ENCODE results near the gene NOCT.
A peak's percentile ranks its signal among the peaks of the same experiment; 100 is the strongest.
"Not testable (repeated sequence)": the region's sequence is repeated elsewhere in the genome, so short reads cannot be mapped to it uniquely, and the experiment has no call there.

Gene NOCT

DNA sequence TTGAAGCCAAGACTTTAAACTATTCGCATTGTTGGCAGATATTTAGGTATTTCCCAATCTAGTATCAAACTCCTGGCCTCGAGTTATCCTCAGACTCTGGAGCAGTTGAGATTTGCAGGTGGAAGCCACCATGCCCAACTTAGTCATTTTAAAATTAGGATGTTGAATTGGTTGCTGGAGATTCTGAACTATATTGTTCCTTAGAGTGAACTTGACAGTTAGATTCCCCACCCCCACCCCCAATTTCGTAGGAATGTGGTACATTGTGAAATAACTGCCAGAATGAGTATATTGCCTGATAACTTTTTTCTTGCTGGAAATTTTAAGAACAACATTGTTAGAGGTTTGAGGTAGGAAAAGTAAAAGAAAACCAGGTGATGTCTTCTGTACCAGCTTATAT, 2.3 kb downstream of the NOCT start:
- peak overlapping the region; percentile 94 for H3K27ac ChIP-seq
- DNase-seq (ENCODE audit: low spot score): no peak
- TF ChIP-seq CTCF (conservative IDR thresholded peaks at IDR 0.05; ENCODE audit: low read depth): no peak
- ChIA-PET POLR2A (ENCODE audit: low non-redundant PET) (no interaction called here), CTCF (interaction anchor here (0.5 to 0.6 kb wide), 2 partner anchors 794 to 1333 kb away, joined by 3 read pairs; no protein-coding TSS in a partner anchor)

DNA sequence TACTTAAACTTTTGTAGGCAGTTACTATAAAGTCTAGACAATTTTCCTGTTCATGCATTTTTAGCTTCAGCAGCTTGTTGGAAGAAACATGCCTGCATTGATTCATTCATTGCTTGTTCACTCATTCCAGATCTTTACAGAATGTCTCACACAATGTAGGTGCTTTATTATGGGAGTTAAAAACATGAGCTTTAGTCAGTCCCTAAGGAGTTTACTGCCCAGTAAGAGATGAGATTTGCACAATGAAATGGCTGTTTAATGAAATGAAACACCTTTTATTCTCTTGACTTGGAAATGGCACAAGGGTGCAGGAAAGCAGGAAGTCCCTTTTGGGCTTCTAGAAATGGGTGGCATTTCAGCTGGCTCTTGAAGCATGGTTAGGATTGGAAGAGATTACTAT, 2.9 kb downstream of the NOCT start:
- H3K27ac ChIP-seq: no peak overlapping the region
- CTCF ChIA-PET: interaction anchor here (0.5 kb wide), 1 partner anchor 1333 kb away, joined by 3 read pairs; no protein-coding TSS in a partner anchor
- DNase-seq (ENCODE audit: low spot score): no peak
- POLR2A ChIA-PET (ENCODE audit: low non-redundant PET): no interaction called here
- TF ChIP-seq CTCF (conservative IDR thresholded peaks at IDR 0.05; ENCODE audit: low read depth): no peak

GRCh38 chr4:139018971-139019758, 3.6 kb downstream of the NOCT start:
- H3K27ac ChIP-seq: peak overlapping the region; percentile 44
- DNase-seq (ENCODE audit: low spot score): no peak
- POLR2A ChIA-PET (ENCODE audit: low non-redundant PET): no interaction called here
- CTCF ChIA-PET: no interaction called here
- no peak for TF ChIP-seq CTCF (conservative IDR thresholded peaks at IDR 0.05; ENCODE audit: low read depth)

DNA sequence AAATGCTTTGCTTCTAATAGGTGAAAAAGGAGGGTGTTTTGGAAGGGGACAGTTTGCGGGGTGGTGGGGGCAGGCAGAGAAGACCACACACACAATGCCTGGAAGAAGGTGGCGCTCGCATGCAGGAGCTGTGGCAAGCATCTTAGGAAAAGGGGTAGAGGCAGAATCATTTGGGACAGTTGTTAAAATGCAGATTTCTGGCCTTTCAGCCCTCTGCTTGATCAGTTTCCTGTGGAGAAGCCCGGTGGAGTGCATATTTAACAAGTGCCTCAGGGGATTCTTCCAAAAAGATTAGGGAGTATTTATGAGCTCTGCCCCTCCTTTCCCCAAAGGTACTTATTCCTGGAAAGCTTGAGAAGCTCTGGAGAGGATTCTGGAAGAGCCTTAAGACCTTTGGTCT, 4.8 kb downstream of the NOCT start:
- no peak for TF ChIP-seq CTCF (conservative IDR thresholded peaks at IDR 0.05; ENCODE audit: low read depth)
- H3K27ac ChIP-seq: peak overlapping the region; percentile 25; the same call in 1 of the 2 replicates
- CTCF ChIA-PET: interaction anchor here (2.8 kb wide), 1 partner anchor 10 kb away, joined by 13 read pairs; no protein-coding TSS in a partner anchor
- POLR2A ChIA-PET (ENCODE audit: low non-redundant PET): no interaction called here
- no peak for DNase-seq (ENCODE audit: low spot score)

DNA sequence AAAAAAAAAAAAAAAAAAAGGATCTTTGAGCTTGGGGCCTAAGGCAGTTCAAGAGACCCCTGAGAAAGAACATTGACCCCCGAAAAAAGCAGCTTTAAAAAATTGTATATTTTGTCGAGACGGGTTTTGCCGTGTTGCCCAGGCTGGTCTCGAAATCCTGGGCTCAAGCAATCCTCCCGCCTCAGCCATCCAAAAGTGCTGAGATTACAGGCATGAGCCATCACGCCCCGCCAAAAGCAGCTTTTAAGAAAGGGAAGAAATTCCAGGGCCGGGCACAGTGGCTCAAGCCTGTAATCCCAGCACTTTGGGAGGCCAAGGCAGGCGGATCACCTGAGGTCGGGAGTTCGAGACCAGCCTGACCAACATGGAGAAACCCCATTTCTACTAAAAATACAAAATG, 5.5 kb downstream of the NOCT start:
- POLR2A ChIA-PET (ENCODE audit: low non-redundant PET); H3K27ac ChIP-seq; DNase-seq (ENCODE audit: low spot score): not testable (repeated sequence)
- CTCF ChIA-PET: interaction anchor here (2.8 kb wide), 1 partner anchor 9 kb away, joined by 13 read pairs; no protein-coding TSS in a partner anchor

GRCh38 chr4:139022835-139023234, 7.3 kb downstream of the NOCT start:
- no peak for DNase-seq (ENCODE audit: low spot score)
- TF ChIP-seq CTCF (conservative IDR thresholded peaks at IDR 0.05; ENCODE audit: low read depth): no peak
- H3K27ac ChIP-seq: no peak overlapping the region
- ChIA-PET POLR2A (ENCODE audit: low non-redundant PET) (no interaction called here), CTCF (interaction anchor here (0.7 kb wide), 1 partner anchor 9 kb away, joined by 3 read pairs; no protein-coding TSS in a partner anchor)

DNA sequence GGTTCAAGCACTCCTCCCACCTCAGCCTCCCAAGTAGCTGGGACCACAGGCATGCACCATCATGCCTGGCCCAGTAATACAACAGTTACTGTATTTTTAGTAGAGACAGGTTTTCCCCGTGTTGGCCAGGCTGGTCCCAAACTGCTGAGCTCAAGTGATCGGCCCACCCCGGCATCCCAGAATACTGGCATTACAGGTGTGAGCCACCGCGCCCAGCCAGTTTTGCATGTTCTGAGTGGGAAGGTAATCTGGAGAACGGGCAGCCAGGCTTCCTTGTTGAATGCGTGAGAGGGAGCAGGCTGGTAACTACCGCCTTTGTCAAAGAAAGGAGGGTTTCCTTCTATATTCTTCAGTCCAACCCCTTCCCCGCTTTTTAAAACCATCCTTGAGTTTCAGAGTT, 9.1 kb downstream of the NOCT start:
- no peak for TF ChIP-seq CTCF (conservative IDR thresholded peaks at IDR 0.05; ENCODE audit: low read depth)
- ChIA-PET POLR2A (ENCODE audit: low non-redundant PET) (interaction anchor here (0.5 kb wide), 1 partner anchor 1712 kb away, joined by 3 read pairs; no protein-coding TSS in a partner anchor), CTCF (interaction anchor here (0.6 kb wide), 1 partner anchor 44 kb away, joined by 4 read pairs; no protein-coding TSS in a partner anchor)
- peak overlapping the region; percentile 20; the same call in 1 of the 2 replicates for H3K27ac ChIP-seq
- DNase-seq (ENCODE audit: low spot score): no peak

Data from RWPE1 (cell line).